Caco-2 (cell line): ENCODE measurements around the gene JPH3. TPM values are rescaled to one million over a fixed set of nuclear protein-coding genes. Genes with fewer than 3 reads are reported as not detected.

Experiments used
- BruUV-seq: library from RNA; stranded (reverse); fragments of 400-500 nt; replicated peaks from 2 replicates; lab custom pipeline; 2021; lab: Mats Ljungman, UMichigan
- CTCF ChIA-PET: fragments of 300-600 bp; sonication (Branson Sonifier 250); formaldehyde crosslinking; loops from one replicate; lab custom pipeline; 2022; ENCODE audit warnings: antibody characterized with exemption; lab: Charles Lee
- POLR2A ChIA-PET: fragments of 300-600 bp; sonication (Branson Sonifier 250); formaldehyde crosslinking; loops from one replicate; lab custom pipeline; 2022; ENCODE audit warnings: antibody characterized with exemption; lab: Charles Lee
- DNase-seq, 2 experiments: peaks; one replicate each; pipeline versions ENCODE4 v3.0.0 to v3.0.0-alpha.2; 2020 to 2022
- H3K27me3 ChIP-seq: replicated peaks from 2 replicates; pipeline ENCODE4 v1.6.0; 2011; ENCODE audit warnings: low read length; ENCODE audit not compliant: control insufficient read depth, insufficient read depth
- H3K36me3 ChIP-seq: 2 replicates; pipeline ENCODE4 v1.5.1; 2011; ENCODE audit warnings: low read length; ENCODE audit not compliant: control insufficient read depth, insufficient read depth
- H3K4me1 ChIP-seq: fragments of 250-450 bp; sonication (Bioruptor Pico); 2 replicates; pipeline ENCODE4 v1.5.1; 2020; ENCODE audit warnings: mild to moderate bottlenecking
- H3K4me3 ChIP-seq: 2 replicates; pipeline ENCODE4 v1.5.1; 2011; ENCODE audit warnings: low read depth, mild to moderate bottlenecking, control low read depth, low read length
- H3K9me3 ChIP-seq: fragments of 250-450 bp; sonication (Bioruptor Pico); 2 replicates; pipeline ENCODE4 v1.5.1; 2020; ENCODE audit warnings: mild to moderate bottlenecking, moderate library complexity
- H3K27ac Mint-ChIP-seq: one replicate; pipeline ENCODE4 v1.8.0; 2022; ENCODE audit warnings: mixed read lengths; ENCODE audit not compliant: unreplicated experiment
- H3K27me3 Mint-ChIP-seq: one replicate; pipeline ENCODE4 v1.8.0; 2022; ENCODE audit warnings: mixed read lengths; ENCODE audit not compliant: insufficient read depth, unreplicated experiment
- H3K36me3 Mint-ChIP-seq: one replicate; pipeline ENCODE4 v1.8.0; 2022; ENCODE audit warnings: mild to moderate bottlenecking, mixed read lengths; ENCODE audit not compliant: insufficient read depth, unreplicated experiment
- H3K4me1 Mint-ChIP-seq: one replicate; pipeline ENCODE4 v1.8.0; 2022; ENCODE audit warnings: low read depth, mixed read lengths; ENCODE audit not compliant: unreplicated experiment
- H3K4me3 Mint-ChIP-seq: one replicate; pipeline ENCODE4 v1.8.0; 2022; ENCODE audit warnings: mild to moderate bottlenecking, moderate library complexity, mixed read lengths; ENCODE audit not compliant: unreplicated experiment
- H3K9me3 Mint-ChIP-seq: one replicate; pipeline ENCODE4 v1.8.0; 2022; ENCODE audit warnings: mixed read lengths; ENCODE audit not compliant: unreplicated experiment
- intact Hi-C: fragments of 100-400 bp; cut with micrococcal nuclease; formaldehyde crosslinking; loops from one replicate; pipeline ENCODE4 v1.10.0; 2022; ENCODE audit not compliant: unreplicated experiment
- total RNA-seq: library from RNA; stranded (reverse); gene quantifications from 2 replicates; pipeline ENCODE4 v1.2.3, GENCODE V29; 2022
- TF ChIP-seq, protein P1 (sequence below), 2 experiments: fragments of 200-600 bp in 1 of 2; IDR thresholded peaks; 1 replicate in 1 of 2; 2 replicates in 1 of 2; pipeline versions ENCODE4 v1.5.1 to v1.8.0; 2011 to 2022; ENCODE audit warnings: antibody characterized with exemption in 1 of 2, control low read depth in 1 of 2, inconsistent platforms in 1 of 2, low read depth in 1 of 2, low read length in 1 of 2, mild to moderate bottlenecking in 1 of 2, moderate library complexity in 1 of 2; ENCODE audit not compliant: insufficient read depth in 1 of 2, severe bottlenecking in 1 of 2, unreplicated experiment in 1 of 2

JPH3 gene
- total RNA-seq, 1 experiment from 2014 or later: 4.8 TPM

DNA sequence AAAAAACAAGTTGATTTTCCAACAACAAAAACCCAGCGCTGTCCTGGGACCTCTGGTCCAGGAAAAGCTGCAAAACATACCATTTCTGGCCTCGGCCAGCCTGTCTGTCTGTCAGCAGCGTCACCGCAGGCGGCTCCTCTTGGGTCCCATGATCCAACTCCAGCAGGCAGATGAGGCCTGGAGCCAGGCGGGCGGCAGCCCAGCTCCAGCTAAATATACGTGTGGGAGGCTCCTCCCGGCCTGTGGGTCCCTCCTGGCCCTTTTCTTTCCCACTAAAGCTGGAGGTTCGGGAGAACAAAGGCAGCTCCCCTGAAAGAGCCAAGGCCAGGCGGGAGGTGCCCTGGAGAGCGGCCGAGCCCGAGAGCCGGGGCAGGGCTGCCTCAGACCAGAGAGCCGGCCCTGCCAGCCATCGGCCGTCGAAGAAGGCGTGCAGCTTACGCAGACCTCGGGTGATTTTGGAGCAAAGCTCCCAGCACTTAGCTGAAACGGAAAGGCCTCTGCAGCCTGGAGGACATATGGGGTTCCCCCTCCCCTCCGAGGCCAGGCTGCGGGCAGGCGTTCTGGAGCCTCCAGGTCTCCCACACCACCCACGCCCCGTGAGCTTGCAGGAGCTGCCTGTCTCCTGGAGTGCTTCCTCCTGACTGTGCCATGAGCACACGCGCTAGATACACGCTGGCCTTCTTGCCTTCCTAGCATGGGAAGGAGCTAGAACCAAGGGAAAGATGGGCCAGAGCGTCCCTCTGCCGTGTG lies 19.9 kb upstream of the JPH3 start:
- Mint-ChIP-seq H3K9me3 (no peaks in the 10 kb centered on the region), H3K4me3 (no peak overlapping the region), H3K27me3 (peaks cover 4% of the 10 kb centered on the region), H3K27ac (no peak overlapping the region), H3K4me1 (no peaks in the 10 kb centered on the region), H3K36me3 (peaks cover 4% of the 10 kb centered on the region)
- TF ChIP-seq, protein P1, sequence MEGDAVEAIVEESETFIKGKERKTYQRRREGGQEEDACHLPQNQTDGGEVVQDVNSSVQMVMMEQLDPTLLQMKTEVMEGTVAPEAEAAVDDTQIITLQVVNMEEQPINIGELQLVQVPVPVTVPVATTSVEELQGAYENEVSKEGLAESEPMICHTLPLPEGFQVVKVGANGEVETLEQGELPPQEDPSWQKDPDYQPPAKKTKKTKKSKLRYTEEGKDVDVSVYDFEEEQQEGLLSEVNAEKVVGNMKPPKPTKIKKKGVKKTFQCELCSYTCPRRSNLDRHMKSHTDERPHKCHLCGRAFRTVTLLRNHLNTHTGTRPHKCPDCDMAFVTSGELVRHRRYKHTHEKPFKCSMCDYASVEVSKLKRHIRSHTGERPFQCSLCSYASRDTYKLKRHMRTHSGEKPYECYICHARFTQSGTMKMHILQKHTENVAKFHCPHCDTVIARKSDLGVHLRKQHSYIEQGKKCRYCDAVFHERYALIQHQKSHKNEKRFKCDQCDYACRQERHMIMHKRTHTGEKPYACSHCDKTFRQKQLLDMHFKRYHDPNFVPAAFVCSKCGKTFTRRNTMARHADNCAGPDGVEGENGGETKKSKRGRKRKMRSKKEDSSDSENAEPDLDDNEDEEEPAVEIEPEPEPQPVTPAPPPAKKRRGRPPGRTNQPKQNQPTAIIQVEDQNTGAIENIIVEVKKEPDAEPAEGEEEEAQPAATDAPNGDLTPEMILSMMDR (IDR thresholded peaks at IDR 0.05; ENCODE audit: insufficient read depth in 1 of 2, low read depth in 1 of 2, low read length in 1 of 2, severe bottlenecking in 1 of 2, unreplicated experiment in 1 of 2): no peak
- ChIA-PET POLR2A (no interaction called here), CTCF (interaction anchor here (0.5 to 3.6 kb wide), 7 partner anchors 11 to 230 kb away, joined by 3 to 24 read pairs (median 5); no protein-coding TSS in a partner anchor)
- no TSS peak for BruUV-seq
- Histone ChIP-seq H3K27me3 (no peaks in the 10 kb centered on the region), H3K9me3 (no peaks in the 10 kb centered on the region), H3K4me1 (peaks cover 15% of the 10 kb centered on the region), H3K36me3 (no peaks in the 10 kb centered on the region), H3K4me3 (no peak overlapping the region)
- no peak for DNase-seq
- intact Hi-C loops: no loop called here

DNA sequence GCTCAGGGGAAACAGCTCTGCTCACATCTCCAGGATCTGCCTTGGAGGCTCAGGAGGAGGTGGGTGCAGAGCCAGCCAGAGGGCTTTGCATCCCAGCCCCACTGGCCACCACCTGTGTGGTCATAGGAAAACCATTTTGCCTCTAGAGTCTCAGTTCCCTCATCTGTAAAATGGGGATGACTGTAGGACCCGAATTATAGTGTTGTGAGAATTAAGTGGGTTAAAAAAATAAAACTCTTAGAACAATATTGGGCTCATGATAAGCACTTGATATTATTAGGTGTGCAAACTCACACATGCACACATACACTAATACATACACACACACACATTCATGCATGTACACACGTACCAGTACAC lies 19.4 kb upstream of the JPH3 start:
- Histone ChIP-seq H3K9me3 (no peaks in the 10 kb centered on the region), H3K4me1 (peaks cover 15% of the 10 kb centered on the region), H3K27me3 (no peaks in the 10 kb centered on the region), H3K4me3 (no peak overlapping the region), H3K36me3 (no peaks in the 10 kb centered on the region)
- BruUV-seq: no TSS peak
- CTCF ChIA-PET: interaction anchor here (0.5 to 3.6 kb wide), 4 partner anchors 12 to 166 kb away, joined by 3 to 24 read pairs (median 5); no protein-coding TSS in a partner anchor
- TF ChIP-seq, protein P1 (IDR thresholded peaks at IDR 0.05; ENCODE audit: insufficient read depth in 1 of 2, low read depth in 1 of 2, low read length in 1 of 2, severe bottlenecking in 1 of 2, unreplicated experiment in 1 of 2): no peak
- POLR2A ChIA-PET: no interaction called here
- no peak overlapping the region for H3K27ac Mint-ChIP-seq
- no peaks in the 10 kb centered on the region for H3K4me1 Mint-ChIP-seq
- no peak overlapping the region for H3K4me3 Mint-ChIP-seq
- H3K9me3 Mint-ChIP-seq: no peaks in the 10 kb centered on the region
- peaks cover 4% of the 10 kb centered on the region for H3K36me3 Mint-ChIP-seq
- H3K27me3 Mint-ChIP-seq: peaks cover 4% of the 10 kb centered on the region
- no peak for DNase-seq
- intact Hi-C loops: no loop called here

DNA sequence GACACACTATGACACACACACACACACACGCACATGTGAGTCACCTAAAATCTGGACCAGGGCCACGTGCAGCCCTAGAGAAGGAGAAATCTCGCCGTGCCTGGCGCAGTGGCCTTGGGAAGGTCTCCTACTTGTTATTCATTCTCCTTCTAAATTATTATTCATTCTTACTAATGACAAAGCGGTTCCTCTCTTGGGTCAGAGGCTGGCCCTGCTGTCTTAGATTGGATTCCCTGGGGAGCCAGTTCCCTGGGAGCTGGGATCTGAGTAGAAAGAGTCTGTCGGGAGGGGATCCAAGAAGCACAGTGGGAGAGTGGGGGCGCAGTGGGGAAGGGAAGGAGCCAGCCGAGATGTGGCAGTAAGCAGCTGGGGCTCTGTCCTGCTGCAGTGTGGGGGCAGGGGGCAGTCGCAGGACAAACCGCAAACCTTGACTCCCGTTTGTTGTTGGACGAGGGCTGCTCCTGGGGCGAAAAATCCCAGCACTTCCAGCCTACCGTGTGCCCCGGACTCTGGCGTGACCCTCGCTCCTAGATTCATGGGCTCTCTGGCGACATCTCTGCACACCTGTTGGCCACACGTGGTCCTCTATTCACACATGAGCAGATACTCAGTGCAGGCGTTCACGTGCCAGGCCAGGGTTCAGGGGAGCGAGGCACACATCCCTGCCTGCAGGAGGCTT lies 18.7 kb upstream of the JPH3 start:
- Mint-ChIP-seq H3K27ac (no peak overlapping the region), H3K4me1 (no peaks in the 10 kb centered on the region), H3K4me3 (no peak overlapping the region), H3K9me3 (no peaks in the 10 kb centered on the region), H3K27me3 (peaks cover 3% of the 10 kb centered on the region), H3K36me3 (peaks cover 4% of the 10 kb centered on the region)
- CTCF ChIA-PET: interaction anchor here (3.6 kb wide), 1 partner anchor 53 kb away, joined by 24 read pairs; no protein-coding TSS in a partner anchor
- Histone ChIP-seq H3K4me1 (peaks cover 15% of the 10 kb centered on the region), H3K9me3 (no peaks in the 10 kb centered on the region), H3K36me3 (no peaks in the 10 kb centered on the region), H3K4me3 (no peak overlapping the region), H3K27me3 (no peaks in the 10 kb centered on the region)
- DNase-seq: no peak
- intact Hi-C loops: no loop called here
- TF ChIP-seq, protein P1 (IDR thresholded peaks at IDR 0.05; ENCODE audit: insufficient read depth in 1 of 2, low read depth in 1 of 2, low read length in 1 of 2, severe bottlenecking in 1 of 2, unreplicated experiment in 1 of 2): no peak
- no TSS peak for BruUV-seq
- POLR2A ChIA-PET: no interaction called here
